Right kidney (tissue), 1 donor: ENCODE data around the gene C18orf32.
"Not testable (repeated sequence)": the region's sequence is repeated elsewhere in the genome, so short reads cannot be mapped to it uniquely, and the experiment has no call there.

Experiments
- DNase-seq: peaks from one replicate; pipeline ENCODE4 v3.0.0-alpha.2; 2016

Gene C18orf32

DNA sequence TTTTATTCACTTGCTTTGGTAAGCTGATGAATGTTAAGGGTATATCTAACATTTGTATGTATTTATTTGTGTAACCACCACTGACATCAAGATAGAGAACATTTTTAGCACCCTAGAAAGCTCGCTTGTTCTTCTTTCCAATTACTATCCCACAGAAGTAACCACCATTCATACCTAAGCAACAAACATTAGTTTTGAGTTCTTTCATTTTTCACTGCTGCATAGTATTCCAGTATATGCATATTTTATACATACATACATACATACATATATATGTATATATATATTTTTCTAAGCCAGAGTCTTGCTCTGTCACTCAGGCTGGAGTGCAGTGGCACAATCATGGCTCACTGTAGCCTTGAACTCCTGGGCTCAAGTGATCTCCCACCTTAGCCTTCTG, 15.5 kb downstream of the C18orf32 start:
- DNase-seq = no peak

GRCh38 chr18:49467599-49467998, 19.4 kb downstream of the C18orf32 start:
- no peak for DNase-seq

DNA sequence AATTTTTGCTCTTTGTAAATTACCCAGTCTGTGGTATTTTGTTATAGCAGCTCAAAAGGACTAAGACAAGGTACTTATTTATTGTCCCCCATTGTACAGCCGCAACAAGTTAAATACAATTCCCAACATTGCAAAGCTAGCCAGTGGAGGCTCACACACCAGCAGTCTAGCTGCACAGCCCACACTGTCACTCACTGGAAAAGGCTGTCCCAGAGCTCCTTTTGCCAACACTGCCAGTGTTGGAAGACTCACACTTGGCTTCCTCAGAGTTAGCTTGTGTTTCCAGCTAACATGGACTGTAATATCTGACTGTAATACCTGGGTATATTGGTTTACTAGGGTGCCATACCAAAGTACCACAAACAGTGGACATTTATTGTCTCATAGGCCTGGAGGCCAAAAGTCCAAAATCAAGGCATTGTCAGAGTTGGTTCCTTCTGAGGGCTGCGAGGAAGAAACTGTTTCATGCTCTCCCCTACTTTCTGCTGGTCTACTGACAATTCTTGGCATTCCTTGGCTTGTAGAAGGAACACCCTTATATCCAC, 19.9 kb downstream of the C18orf32 start:
- DNase-seq = no peak

DNA sequence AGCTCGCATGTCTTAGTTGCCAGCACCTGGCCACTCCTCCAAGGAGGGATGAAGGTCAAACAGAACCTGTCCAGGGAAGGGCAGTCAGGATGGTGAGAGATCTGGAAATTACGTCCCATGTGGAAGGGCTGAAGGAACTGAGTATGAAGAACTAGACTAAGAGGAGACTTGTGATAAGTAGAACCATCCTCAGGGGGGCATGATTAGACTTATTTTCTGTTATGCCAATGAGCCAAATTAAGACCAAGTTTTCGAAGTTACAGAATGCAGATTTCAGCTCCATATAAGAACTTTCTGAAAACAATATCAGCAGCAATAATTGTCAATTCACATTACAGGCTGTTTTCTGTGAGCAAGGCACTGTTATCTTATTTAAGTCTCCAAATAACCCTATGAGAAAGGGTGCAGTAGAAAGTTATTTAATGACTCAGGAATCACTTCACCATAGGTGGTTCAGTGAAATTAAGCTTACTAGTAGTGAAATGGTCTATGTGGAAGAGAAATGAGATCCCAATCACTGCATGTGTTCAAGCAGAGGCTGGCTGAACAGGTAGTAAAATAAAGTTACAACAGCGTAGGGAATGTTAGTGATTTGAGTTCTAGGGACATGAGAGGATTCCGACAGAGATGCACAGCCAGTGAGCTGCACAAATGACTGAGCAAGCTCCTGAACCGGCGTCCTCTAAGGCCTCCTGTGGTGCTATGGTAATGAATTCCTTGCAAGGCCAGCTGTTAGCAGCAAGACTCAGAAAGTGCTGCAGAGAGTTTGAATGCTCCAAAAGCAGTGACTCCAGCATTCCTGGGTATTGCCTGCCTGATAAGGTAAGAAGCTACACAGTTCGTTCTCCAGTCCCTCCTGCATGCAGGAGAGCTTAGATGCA, 22.1 kb downstream of the C18orf32 start:
- no peak for DNase-seq

DNA sequence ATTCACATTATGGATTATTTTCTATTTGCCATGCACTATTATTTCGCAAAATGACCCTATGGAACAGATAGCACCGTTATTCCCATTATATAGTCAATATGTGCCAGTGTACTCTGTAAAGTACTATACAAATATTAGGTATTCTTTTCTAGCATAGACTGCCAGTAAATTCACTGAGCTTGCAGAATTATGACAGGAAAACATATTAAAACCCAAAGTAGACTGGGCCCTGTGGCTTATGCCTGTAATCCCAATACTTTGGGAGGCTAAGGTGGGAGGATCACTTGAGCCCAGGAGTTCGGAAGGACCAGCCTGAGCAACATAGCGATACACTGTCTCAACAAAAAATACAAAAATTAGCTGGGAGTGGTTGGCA, 25.4 kb downstream of the C18orf32 start:
- DNase-seq = no peak

DNA sequence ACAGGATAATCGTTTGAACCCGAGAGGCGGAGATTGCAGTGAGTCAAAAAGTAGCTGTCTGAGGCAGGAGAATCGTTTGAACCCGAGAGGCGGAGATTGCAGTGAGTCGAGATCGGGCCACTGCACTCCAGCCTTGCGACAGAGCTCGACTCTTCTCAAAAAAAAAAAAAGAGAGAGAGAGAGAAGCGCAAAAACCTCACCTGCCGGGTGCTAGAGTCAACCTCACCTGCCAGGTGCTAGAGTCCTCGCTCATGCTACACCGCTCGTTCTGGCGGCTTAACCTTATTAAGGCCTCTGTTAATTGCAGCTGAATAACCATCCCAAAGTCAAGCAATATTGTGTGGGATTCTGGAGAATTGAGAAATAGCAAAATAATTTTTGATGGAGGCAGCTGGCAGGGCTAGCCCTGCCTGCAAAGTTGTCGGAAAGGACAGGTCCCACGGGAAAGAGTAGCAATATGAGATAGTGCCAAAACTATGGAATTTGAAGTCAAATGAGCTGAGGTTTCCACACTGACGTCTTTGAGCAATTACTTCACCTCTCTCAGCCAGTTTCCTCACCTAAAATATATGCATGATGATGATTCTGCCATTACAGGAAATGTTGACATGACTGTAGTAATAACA, 25.9 kb downstream of the C18orf32 start:
- DNase-seq = no peak

DNA sequence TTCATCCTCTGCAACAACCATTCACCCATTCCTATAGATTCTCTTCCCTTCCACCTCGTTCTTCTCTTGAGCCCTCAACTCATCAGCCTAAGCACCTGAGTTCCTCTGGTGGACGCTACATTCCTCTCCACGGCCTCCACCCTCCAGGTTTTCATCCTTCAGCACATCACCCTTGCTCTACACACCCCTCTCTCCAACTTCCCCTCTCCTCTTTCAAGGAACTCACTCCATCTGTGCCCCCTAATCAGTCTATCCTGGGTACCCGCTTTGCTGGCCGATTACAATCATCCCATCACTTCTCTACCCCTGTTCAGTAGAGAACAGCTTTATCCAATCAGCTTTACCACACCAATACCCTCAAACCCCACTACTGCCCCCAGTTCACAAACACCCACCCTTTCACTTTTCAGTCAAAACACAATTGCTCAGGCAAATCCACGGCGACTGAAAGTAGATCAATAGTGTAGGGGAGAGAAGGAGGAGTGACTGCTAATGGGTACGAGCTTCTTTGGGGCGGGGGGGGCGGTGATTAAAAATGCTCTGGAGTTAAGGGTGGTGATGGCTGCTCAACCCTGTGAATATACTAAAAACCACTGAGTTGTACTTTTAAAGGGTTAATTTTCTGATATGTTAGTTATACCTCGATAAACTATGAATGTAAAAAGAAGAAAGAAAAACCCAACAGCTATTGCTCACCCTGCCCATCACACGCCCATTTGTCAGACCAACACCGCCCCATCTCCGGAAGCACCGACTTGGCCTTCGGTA, 27.4 kb downstream of the C18orf32 start:
- no peak for DNase-seq

DNA sequence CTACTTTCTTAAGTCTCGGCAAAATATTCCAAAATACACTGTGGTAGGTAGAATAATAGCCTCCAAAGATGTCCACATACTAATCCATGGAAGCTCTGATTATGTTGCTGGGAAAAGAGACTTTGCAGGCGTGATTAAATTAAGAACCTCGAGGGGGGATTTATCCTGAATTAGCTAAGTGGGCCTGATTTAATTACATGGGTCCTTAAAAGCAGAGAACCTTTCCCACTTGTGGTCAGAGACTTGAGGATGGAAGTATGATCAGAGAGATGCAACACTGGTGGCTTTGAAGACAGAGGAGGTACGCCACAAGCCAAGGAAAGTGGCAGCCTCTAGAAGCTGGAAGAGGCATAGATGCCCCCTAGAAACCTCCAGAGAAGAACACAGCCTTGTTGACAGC, 29.4 kb downstream of the C18orf32 start:
- DNase-seq = no peak

DNA sequence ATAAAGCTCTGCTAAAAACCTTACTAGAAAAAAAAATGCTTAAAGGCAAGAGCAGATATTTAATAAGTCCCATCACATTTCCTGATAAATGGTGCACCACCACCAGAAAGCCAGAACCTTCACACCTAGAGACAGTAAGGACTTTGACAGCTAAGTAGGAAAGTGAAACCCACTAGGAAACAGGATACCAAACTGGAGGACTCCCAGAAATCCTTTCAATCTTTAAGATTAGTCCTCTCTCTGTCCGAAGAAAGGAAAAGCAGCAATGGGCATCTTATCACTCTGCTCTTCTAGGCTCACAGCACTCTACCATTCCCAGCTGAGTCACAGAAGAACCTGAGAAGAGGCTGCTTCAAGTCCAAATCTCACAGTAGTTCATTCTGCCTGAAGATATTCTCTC, 30.2 kb downstream of the C18orf32 start:
- DNase-seq = no peak

- DNase-seq = not testable (repeated sequence)
Observed at GRCh38 chr18:49452534-49452933, 34.5 kb downstream of the C18orf32 start.

DNA sequence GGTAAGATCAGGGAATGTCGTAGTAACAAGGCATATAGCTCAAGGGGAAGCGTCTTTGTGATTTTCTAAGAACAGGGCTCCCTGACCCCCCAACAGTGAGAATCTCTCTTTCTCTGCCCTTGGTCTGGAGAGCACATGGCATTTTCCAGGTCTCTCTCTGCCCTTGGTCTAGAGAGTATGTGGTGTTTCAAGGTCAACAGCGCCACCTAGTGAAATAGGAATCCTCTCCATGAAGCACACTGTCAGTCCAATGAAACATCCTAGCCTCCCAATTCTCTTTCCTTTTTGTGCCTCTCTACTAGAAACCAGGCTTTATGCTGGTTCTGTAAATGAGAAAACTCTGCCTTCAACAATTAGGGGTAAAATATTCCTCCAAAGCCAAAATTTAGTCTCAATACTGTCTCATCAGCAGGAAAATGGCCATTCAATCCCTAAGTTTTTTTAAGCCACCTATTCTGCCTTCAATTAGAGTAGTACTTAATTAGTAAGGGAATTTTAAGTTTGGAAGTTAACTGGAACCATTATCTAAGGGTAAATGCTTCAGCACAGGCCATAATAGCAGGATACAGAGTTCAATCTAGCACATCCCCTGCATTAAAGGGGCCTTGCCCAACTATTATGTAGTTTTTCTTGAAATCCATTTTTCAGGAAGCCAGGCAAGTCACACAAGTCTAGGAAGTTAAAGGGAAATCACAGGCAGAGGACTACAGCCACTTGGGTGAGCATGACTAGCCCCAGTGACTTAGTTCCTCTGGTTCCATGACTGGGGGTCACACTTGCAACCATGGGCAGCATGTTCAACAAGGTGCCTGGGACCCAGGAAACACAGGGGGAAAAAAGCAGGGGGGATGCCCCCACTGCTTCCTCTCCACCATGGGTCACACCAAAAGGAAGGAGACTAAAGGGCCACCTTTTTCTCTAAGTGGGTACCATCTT, 39.0 kb downstream of the C18orf32 start:
- DNase-seq = no peak

GRCh38 chr18:49446481-49446880, 40.6 kb downstream of the C18orf32 start:
- DNase-seq = no peak

GRCh38 chr18:49444581-49444980, 42.5 kb downstream of the C18orf32 start:
- DNase-seq = no peak

DNA sequence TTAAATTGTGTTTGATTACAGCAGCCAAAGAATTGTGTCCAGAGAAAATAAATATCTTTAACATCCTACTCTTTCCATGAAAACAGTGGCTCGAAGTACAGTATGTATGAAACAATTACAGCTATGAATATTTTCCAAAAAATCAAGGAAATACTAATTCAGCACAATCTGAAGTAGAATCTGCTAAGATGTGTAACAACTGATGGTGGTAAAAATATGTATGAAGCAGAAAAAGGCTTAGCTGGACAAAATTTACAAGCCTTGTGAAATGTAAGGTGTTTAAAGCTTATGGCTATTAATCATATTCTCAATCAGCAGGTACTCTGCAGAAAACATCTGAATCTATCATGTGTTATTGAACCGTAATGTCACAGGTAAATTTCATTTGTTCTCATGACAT, 43.2 kb downstream of the C18orf32 start:
- no peak for DNase-seq

GRCh38 chr18:49441338-49441938, 45.6 kb downstream of the C18orf32 start:
- no peak for DNase-seq

- no peak for DNase-seq
Observed at GRCh38 chr18:49435170-49435569, 51.9 kb downstream of the C18orf32 start.

GRCh38 chr18:49432602-49433001, 54.4 kb downstream of the C18orf32 start:
- no peak for DNase-seq

DNA sequence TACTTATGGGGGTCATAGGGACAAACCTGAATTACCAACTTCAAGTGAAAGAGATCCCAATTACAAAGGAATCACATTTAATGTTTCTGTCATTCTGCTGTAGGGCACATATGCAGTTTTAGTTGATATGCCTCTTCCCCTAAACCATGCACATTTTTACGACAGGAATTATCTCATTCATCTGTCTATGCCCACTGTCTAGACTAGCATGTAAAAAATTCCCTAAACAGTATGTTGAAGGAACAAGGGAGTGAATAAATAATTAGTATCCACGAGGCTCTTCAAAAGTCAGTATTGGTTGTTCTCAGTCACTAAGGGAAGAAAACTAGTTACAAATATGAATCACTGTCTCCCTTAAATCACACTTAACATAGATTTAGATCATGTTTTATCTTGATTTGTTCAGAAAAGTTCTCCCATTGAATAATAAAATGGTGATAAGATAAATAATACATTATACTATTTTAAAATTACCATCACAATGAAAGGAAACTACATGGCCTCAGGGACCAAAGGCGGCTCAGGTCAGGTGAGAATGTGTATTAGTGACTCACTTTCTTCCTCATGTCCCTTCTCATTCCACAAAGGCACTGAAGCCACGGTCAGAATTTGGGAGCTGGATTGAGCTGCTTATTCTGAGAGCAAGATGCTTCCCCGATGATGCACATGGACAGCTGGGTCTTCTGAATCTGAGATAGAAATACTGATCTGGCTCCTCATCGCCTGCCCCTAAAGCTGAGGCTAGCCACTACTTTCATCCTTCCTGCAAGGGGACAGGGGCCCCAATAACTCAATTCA, 55.7 kb downstream of the C18orf32 start:
- DNase-seq = no peak
